ENCODE data around the gene ARMC5. TPM values are rescaled to one million over a fixed set of nuclear protein-coding genes. Genes with fewer than 3 reads are reported as not detected.

Gene ARMC5
- total RNA-seq, 1 experiment from 2014 or later: 18.6 TPM

GRCh38 chr16:31499928-31500327 lies 40.6 kb downstream of the ARMC5 start:
- Histone ChIP-seq H3F3A (ENCODE audit: insufficient read depth, low read depth) (no peaks in the 10 kb centered on the region), H3K4me3 (no peak overlapping the region), H3K4me1 (replicated peaks; ENCODE audit: insufficient read depth) (no peaks in the 10 kb centered on the region), H3K79me2 (ENCODE audit: low read depth) (no peaks in the 10 kb centered on the region), H4K20me1 (ENCODE audit: insufficient read depth) (peaks cover 3% of the 10 kb centered on the region; the same call in 1 of the 2 replicates), H3K9me3 (ENCODE audit: insufficient read depth, low read depth) (no peaks in the 10 kb centered on the region), H3K27me3 (ENCODE audit: insufficient read depth, low read depth) (no peaks in the 10 kb centered on the region), H3K4me2 (no peak overlapping the region), H3K36me3 (ENCODE audit: low read depth) (no peaks in the 10 kb centered on the region), H3K9me2 (ENCODE audit: insufficient read depth) (no peaks in the 10 kb centered on the region), H2AFZ (no peak overlapping the region), H3K27ac (no peak overlapping the region)
- TF ChIP-seq EZH2 (IDR thresholded peaks at IDR 0.05; ENCODE audit: low read depth): no peak
- TF ChIP-seq CTCF (conservative IDR thresholded peaks at IDR 0.05): no peak
- no peak for DNase-seq
- ChIA-PET CTCF (no interaction called here), POLR2A (ENCODE audit: unreplicated experiment) (no interaction called here)
- no TSS peak for BruUV-seq (replicated peaks)
- intact Hi-C loops (cut with micrococcal nuclease; ENCODE audit: unreplicated experiment): no loop called here

GRCh38 chr16:31501226-31501965 lies 42.1 kb downstream of the ARMC5 start:
- H3K27me3 ChIP-seq (ENCODE audit: insufficient read depth, low read depth): no peaks in the 10 kb centered on the region
- no peak overlapping the region for H2AFZ ChIP-seq
- intact Hi-C loops (cut with micrococcal nuclease; ENCODE audit: unreplicated experiment): no loop called here
- H3K36me3 ChIP-seq (ENCODE audit: low read depth): no peaks in the 10 kb centered on the region
- no peaks in the 10 kb centered on the region for H3K4me1 ChIP-seq (replicated peaks; ENCODE audit: insufficient read depth)
- BruUV-seq (replicated peaks): no TSS peak
- no peak overlapping the region for H3K4me3 ChIP-seq
- DNase-seq: no peak
- TF ChIP-seq EZH2 (IDR thresholded peaks at IDR 0.05; ENCODE audit: low read depth) (no peak), CTCF (conservative IDR thresholded peaks at IDR 0.05) (no peak)
- H3F3A ChIP-seq (ENCODE audit: insufficient read depth, low read depth): no peaks in the 10 kb centered on the region
- peaks cover 3% of the 10 kb centered on the region; the same call in 1 of the 2 replicates for H4K20me1 ChIP-seq (ENCODE audit: insufficient read depth)
- no peaks in the 10 kb centered on the region for H3K9me2 ChIP-seq (ENCODE audit: insufficient read depth)
- CTCF ChIA-PET: interaction anchor here (0.5 kb wide), 1 partner anchor 31 kb away, joined by 3 read pairs; no protein-coding TSS in a partner anchor
- H3K9me3 ChIP-seq (ENCODE audit: insufficient read depth, low read depth): no peaks in the 10 kb centered on the region
- H3K27ac ChIP-seq: no peak overlapping the region
- POLR2A ChIA-PET (ENCODE audit: unreplicated experiment): no interaction called here
- peaks cover 3% of the 10 kb centered on the region for H3K79me2 ChIP-seq (ENCODE audit: low read depth)
- H3K4me2 ChIP-seq: no peak overlapping the region

- Histone ChIP-seq H3K27me3 (ENCODE audit: insufficient read depth, low read depth) (no peaks in the 10 kb centered on the region), H3K9me3 (ENCODE audit: insufficient read depth, low read depth) (no peaks in the 10 kb centered on the region), H3K36me3 (ENCODE audit: low read depth) (no peaks in the 10 kb centered on the region), H2AFZ (no peak overlapping the region), H4K20me1 (ENCODE audit: insufficient read depth) (peaks cover 3% of the 10 kb centered on the region; the same call in 1 of the 2 replicates), H3K9me2 (ENCODE audit: insufficient read depth) (no peaks in the 10 kb centered on the region), H3K4me1 (replicated peaks; ENCODE audit: insufficient read depth) (peaks cover 3% of the 10 kb centered on the region), H3F3A (ENCODE audit: insufficient read depth, low read depth) (no peaks in the 10 kb centered on the region), H3K4me3 (no peak overlapping the region), H3K4me2 (no peak overlapping the region), H3K27ac (no peak overlapping the region), H3K79me2 (ENCODE audit: low read depth) (peaks cover 8% of the 10 kb centered on the region)
- no peak for TF ChIP-seq CTCF (conservative IDR thresholded peaks at IDR 0.05)
- TF ChIP-seq EZH2 (IDR thresholded peaks at IDR 0.05; ENCODE audit: low read depth): no peak
- POLR2A ChIA-PET (ENCODE audit: unreplicated experiment): no interaction called here
- BruUV-seq (replicated peaks): no TSS peak
- CTCF ChIA-PET: no interaction called here
- no peak for DNase-seq
- intact Hi-C loops (cut with micrococcal nuclease; ENCODE audit: unreplicated experiment): no loop called here
Observed at GRCh38 chr16:31501966-31502348, 42.7 kb downstream of the ARMC5 start.
